GM12878 (cell line): Measurements from ENCODE around the gene DIAPH1. TPM values are rescaled to one million over a fixed set of nuclear protein-coding genes. Genes with fewer than 3 reads are reported as not detected.

Experiments used
- ATAC-seq: fragments of 200-7000 bp; cut with Tn5 transposase; 3 replicates; pipeline ENCODE4 v1.9.1; 2020; ENCODE audit warnings: mild to moderate bottlenecking, moderate library complexity
- BruUV-seq: library from RNA; stranded (reverse); fragments of 400-500 nt; replicated peaks from 2 replicates; lab custom pipeline; 2021; lab: Mats Ljungman, UMichigan
- CTCF ChIA-PET: fragments of 300-600 bp; sonication (Branson Sonifier 250); formaldehyde crosslinking; extraction: SDS; loops from one replicate; lab custom pipeline; 2021; ENCODE audit warnings: inconsistent platforms; lab: Yijun Ruan, JAX
- POLR2A ChIA-PET: fragments of 350-600 bp; formaldehyde crosslinking; extraction: SDS; loops from one replicate; lab custom pipeline; 2021; ENCODE audit warnings: inconsistent platforms; lab: Charles Lee
- RAD21 ChIA-PET: fragments of 300-600 bp; sonication (Branson Sonifier 250); formaldehyde crosslinking; loops from one replicate; lab custom pipeline; 2023; ENCODE audit warnings: antibody characterized with exemption; ENCODE audit not compliant: unreplicated experiment; lab: Charles Lee
- SMC1A ChIA-PET: fragments of 300-600 bp; sonication (Branson Sonifier 250); formaldehyde crosslinking; loops from one replicate; lab custom pipeline; 2023; ENCODE audit not compliant: unreplicated experiment, uncharacterized antibody; lab: Charles Lee
- DNase-seq: peaks from one replicate; pipeline ENCODE4 v3.0.0-alpha.2; 2011; ENCODE audit warnings: low read depth, low spot score
- FAIRE-seq: peaks from 3 replicates; lab custom pipeline; 2011; peaks lifted over from hg19 to GRCh38; lab: Jason Lieb, UNC
- H2AFZ ChIP-seq: 2 replicates; pipeline ENCODE4 v1.6.0; 2011; ENCODE audit warnings: low read depth, low read length, control low read depth; ENCODE audit not compliant: control insufficient read depth
- H3K27ac ChIP-seq: 2 replicates; pipeline ENCODE4 v1.5.1; 2011; ENCODE audit warnings: control low read depth; ENCODE audit not compliant: control insufficient read depth, insufficient read depth
- H3K27me3 ChIP-seq, 2 experiments: replicated peaks in 1 of 2; 2 replicates each; pipeline versions ENCODE4 v1.6.0 to v1.6.1; 2011; ENCODE audit warnings: low read length in 1 of 2; ENCODE audit not compliant: control insufficient read depth in 2 of 2, insufficient read depth in 2 of 2
- H3K36me3 ChIP-seq, 2 experiments: 2 replicates each; pipeline ENCODE4 v1.5.1; 2011; ENCODE audit warnings: low read length in 1 of 2; ENCODE audit not compliant: control insufficient read depth in 2 of 2, insufficient read depth in 2 of 2
- H3K4me1 ChIP-seq: 2 replicates; pipeline ENCODE4 v1.6.1; 2011; ENCODE audit warnings: mild to moderate bottlenecking, low read length, moderate library complexity, mixed read lengths; ENCODE audit not compliant: control insufficient read depth, insufficient read depth
- H3K4me2 ChIP-seq: 2 replicates; pipeline ENCODE4 v1.6.0; 2011; ENCODE audit warnings: control low read depth; ENCODE audit not compliant: control insufficient read depth, insufficient read depth
- H3K4me3 ChIP-seq: fragments of 200-600 bp; sonication (generic); 2 replicates; pipeline ENCODE4 v1.5.1; 2016
- H3K79me2 ChIP-seq: 2 replicates; pipeline ENCODE4 v1.6.0; 2011; ENCODE audit warnings: low read length; ENCODE audit not compliant: control insufficient read depth, insufficient read depth
- H3K9ac ChIP-seq: 2 replicates; pipeline ENCODE4 v1.8.0; 2011; ENCODE audit warnings: low read length, control low read depth, mixed read lengths; ENCODE audit not compliant: control insufficient read depth, insufficient read depth
- H3K9me3 ChIP-seq: replicated peaks from 3 replicates; pipeline ENCODE4 v1.5.1; 2011; ENCODE audit warnings: mild to moderate bottlenecking, low read length; ENCODE audit not compliant: control insufficient read depth, insufficient read depth
- H4K20me1 ChIP-seq: 2 replicates; pipeline ENCODE4 v1.6.0; 2011; ENCODE audit not compliant: control insufficient read depth, insufficient read depth
- BCL3 ChIP-seq: IDR thresholded peaks from 2 replicates; pipeline ENCODE4 v1.6.1; 2011; ENCODE audit warnings: borderline replicate concordance, low read depth, mild to moderate bottlenecking, moderate library complexity, low read length; ENCODE audit not compliant: insufficient read depth, poor library complexity, severe bottlenecking
- BMI1 ChIP-seq: fragments of 450-650 bp; IDR thresholded peaks from 2 replicates; pipeline ENCODE4 v1.6.1; 2016; ENCODE audit warnings: mild to moderate bottlenecking, moderate library complexity, borderline replicate concordance
- FOXK2 ChIP-seq: fragments of 450-650 bp; IDR thresholded peaks from 2 replicates; pipeline ENCODE4 v1.6.1; 2017; ENCODE audit warnings: mild to moderate bottlenecking, moderate library complexity
- JUND ChIP-seq: IDR thresholded peaks from 2 replicates; pipeline ENCODE4 v1.6.1; 2012; ENCODE audit warnings: low read depth, mild to moderate bottlenecking, low read length, improper control_type of control experiment, moderate library complexity
- MTA2 ChIP-seq: fragments of 450-650 bp; IDR thresholded peaks from 2 replicates; pipeline ENCODE4 v1.6.1; 2016; ENCODE audit warnings: low read depth, mild to moderate bottlenecking, moderate library complexity
- NFYA ChIP-seq: IDR thresholded peaks from 2 replicates; pipeline ENCODE4 v1.6.1; 2011; ENCODE audit warnings: low read depth, mild to moderate bottlenecking, low read length, improper control_type of control experiment, borderline replicate concordance
- RCOR1 ChIP-seq: conservative IDR thresholded peaks from 2 replicates; pipeline ENCODE4 v1.6.1; 2012; ENCODE audit warnings: low read depth, low read length, improper control_type of control experiment
- SMC3 ChIP-seq: IDR thresholded peaks from 2 replicates; pipeline ENCODE4 v1.6.1; 2011; ENCODE audit warnings: low read length, improper control_type of control experiment, borderline replicate concordance
- WGBS: methylation state at CpG from one replicate; pipeline ENCODE4 v1.1.6; 2016; ENCODE audit warnings: low lambda C conversion rate; ENCODE audit not compliant: insufficient replicate concordance, insufficient coverage; ENCODE audit errors: missing lambda C conversion rate; 5-methylcytosine and 5-hydroxymethylcytosine counted together
- in situ Hi-C: fragments of 300-500 bp; cut with MboI; formaldehyde crosslinking; loops from 9 replicates; pipeline ENCODE4 v1.14.3; 2018; ENCODE audit warnings: mixed read lengths
- intact Hi-C: fragments of 100-400 bp; cut with micrococcal nuclease; formaldehyde crosslinking; loops from one replicate; pipeline ENCODE4 v1.14.2; 2022; ENCODE audit not compliant: unreplicated experiment
- polyA plus RNA-seq, 11 experiments: library from polyadenylated mRNA; depleted of rRNA in 4 of 11; unstranded in 6 of 11; stranded (reverse) in 5 of 11; fragments of >200 nt; fragmentation: Nextera tagmentation in 4 of 11; fragmentation: Illumina TruSeq in 1 of 11; extraction: Ambion mirVana in 4 of 11; extraction: Trizol in 1 of 11; gene quantifications; 1 replicate in 1 of 11; 2 replicates in 10 of 11; pipeline versions ENCODE4 v1.2.1 to v1.2.3, GENCODE V29; 2011 to 2016; ENCODE audit warnings: inconsistent platforms in 2 of 11, missing spikeins in 2 of 11, low read depth in 1 of 11
- total RNA-seq, 4 experiments: library from RNA; depleted of rRNA in 3 of 4; stranded (reverse); fragments of >200 nt in 3 of 4; fragmentation: Illumina TruSeq in 1 of 4; extraction: Trizol in 1 of 4; gene quantifications; 2 replicates each; pipeline versions ENCODE4 v1.2.1 to v1.2.3, GENCODE V29; 2013 to 2021
- TF ChIP-seq, protein P1 (sequence below): IDR thresholded peaks from 2 replicates; pipeline ENCODE4 v1.6.1; 2012; ENCODE audit warnings: low read length, inconsistent platforms

The DIAPH1 gene
- total and polyA plus RNA-seq, 10 of the 15 experiments (the other 5 are each of a cell fraction or from before 2014, with no cell fraction given): 37.8 to 168 (median 59.0) TPM

GRCh38 chr5:141632650-141633049 is 13.8 kb upstream of the DIAPH1 start:
- SMC1A ChIA-PET: interaction anchor here (0.8 to 12.9 kb wide), 6 partner anchors 15 to 328 kb away, joined by 3 to 245 read pairs (median 8); partner anchors contain the start of gene DIAPH1
- TF ChIP-seq BCL3: no peak
- peak overlapping the region; percentile 21 for H3K4me2 ChIP-seq
- H3K36me3 ChIP-seq: peaks cover 14 to 19% of the 10 kb centered on the region in 2 experiments
- intact Hi-C loops (no loop called here), in situ Hi-C loops (no loop called here)
- WGBS: 76% methylated on average over 2 of the region's 2 CpGs
- no peak overlapping the region for H3K9ac ChIP-seq
- CTCF ChIA-PET: interaction anchor here (1.1 to 11.2 kb wide), 11 partner anchors 9 to 328 kb away, joined by 3 to 137 read pairs (median 10); partner anchors contain the start of genes DIAPH1 and FCHSD1
- no peaks in the 10 kb centered on the region for H3K9me3 ChIP-seq
- H3K27me3 ChIP-seq: no peaks in the 10 kb centered on the region
- no peak for FAIRE-seq
- no peak overlapping the region for H2AFZ ChIP-seq
- ATAC-seq: no peak
- peaks cover 56% of the 10 kb centered on the region for H3K79me2 ChIP-seq
- RAD21 ChIA-PET: interaction anchor here (1.1 to 8.2 kb wide), 5 partner anchors 10 to 567 kb away, joined by 3 to 124 read pairs (median 79); partner anchors contain the start of gene DIAPH1
- no peak for DNase-seq
- H3K4me1 ChIP-seq: peaks cover 26% of the 10 kb centered on the region
- no peak overlapping the region for H3K4me3 ChIP-seq
- POLR2A ChIA-PET: interaction anchor here (0.7 to 11.5 kb wide), 4 partner anchors 11 to 65 kb away, joined by 3 to 215 read pairs (median 7); partner anchors contain the start of gene DIAPH1
- no peaks in the 10 kb centered on the region for H4K20me1 ChIP-seq
- no peak overlapping the region for H3K27ac ChIP-seq
- no TSS peak for BruUV-seq

DNA sequence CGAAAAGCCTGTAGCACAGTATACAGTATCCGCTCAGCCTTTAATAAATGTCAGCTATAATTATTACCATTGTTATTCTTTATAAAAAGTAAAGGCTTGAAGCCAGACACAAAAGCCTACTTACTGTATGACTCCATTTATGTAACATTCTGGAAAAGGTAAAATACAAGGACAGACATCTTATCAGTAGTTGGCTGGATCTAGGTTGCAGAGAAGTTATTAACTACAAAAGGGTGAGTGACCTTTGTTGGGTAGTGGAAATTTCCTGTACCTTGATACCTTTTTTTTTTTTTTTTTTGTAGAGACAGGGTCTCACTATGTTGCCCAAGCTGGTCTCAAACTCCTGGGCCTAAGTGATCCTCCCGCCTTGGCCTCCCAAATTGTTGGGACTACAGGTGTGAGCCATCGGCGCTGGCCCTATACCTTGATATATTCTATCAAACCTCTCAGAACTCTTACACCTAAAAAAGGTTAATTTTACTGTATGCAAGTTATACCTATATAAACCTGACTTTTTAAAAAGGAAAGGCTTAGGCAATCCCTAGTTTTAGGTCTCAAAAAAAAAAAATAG is 11.9 kb upstream of the DIAPH1 start:
- 95% methylated on average over 5 of the region's 5 CpGs for WGBS
- SMC1A ChIA-PET: interaction anchor here (0.5 to 12.9 kb wide), 4 partner anchors 12 to 38 kb away, joined by 3 to 245 read pairs (median 46); partner anchors contain the start of gene DIAPH1
- ATAC-seq (no peak), FAIRE-seq (no peak), DNase-seq (no peak)
- no peaks in the 10 kb centered on the region for H3K27me3 ChIP-seq
- no peak overlapping the region for H2AFZ ChIP-seq
- H3K4me3 ChIP-seq: no peak overlapping the region
- H3K9me3 ChIP-seq: no peaks in the 10 kb centered on the region
- H4K20me1 ChIP-seq: no peaks in the 10 kb centered on the region
- H3K9ac ChIP-seq: no peak overlapping the region
- H3K79me2 ChIP-seq: peaks cover 37% of the 10 kb centered on the region
- H3K36me3 ChIP-seq: peaks cover 16 to 32% of the 10 kb centered on the region in 2 experiments
- intact Hi-C loops: no loop called here
- RAD21 ChIA-PET: interaction anchor here (0.8 to 8.2 kb wide), 4 partner anchors 11 to 1697 kb away, joined by 3 to 89 read pairs (median 5); partner anchors contain the start of gene DIAPH1
- in situ Hi-C loops: no loop called here
- POLR2A ChIA-PET: interaction anchor here (0.6 to 11.5 kb wide), 3 partner anchors 11 to 992 kb away, joined by 3 to 215 read pairs (median 3); partner anchors contain the start of genes DIAPH1 and FCHSD1
- CTCF ChIA-PET: interaction anchor here (0.7 to 11.2 kb wide), 7 partner anchors 11 to 338 kb away, joined by 3 to 137 read pairs (median 4); partner anchors contain the start of gene DIAPH1
- no peak overlapping the region for H3K27ac ChIP-seq
- no TSS peak for BruUV-seq
- H3K4me2 ChIP-seq: no peak overlapping the region
- peaks cover 25% of the 10 kb centered on the region for H3K4me1 ChIP-seq
- TF ChIP-seq FOXK2: no peak
- TF ChIP-seq, protein P1, sequence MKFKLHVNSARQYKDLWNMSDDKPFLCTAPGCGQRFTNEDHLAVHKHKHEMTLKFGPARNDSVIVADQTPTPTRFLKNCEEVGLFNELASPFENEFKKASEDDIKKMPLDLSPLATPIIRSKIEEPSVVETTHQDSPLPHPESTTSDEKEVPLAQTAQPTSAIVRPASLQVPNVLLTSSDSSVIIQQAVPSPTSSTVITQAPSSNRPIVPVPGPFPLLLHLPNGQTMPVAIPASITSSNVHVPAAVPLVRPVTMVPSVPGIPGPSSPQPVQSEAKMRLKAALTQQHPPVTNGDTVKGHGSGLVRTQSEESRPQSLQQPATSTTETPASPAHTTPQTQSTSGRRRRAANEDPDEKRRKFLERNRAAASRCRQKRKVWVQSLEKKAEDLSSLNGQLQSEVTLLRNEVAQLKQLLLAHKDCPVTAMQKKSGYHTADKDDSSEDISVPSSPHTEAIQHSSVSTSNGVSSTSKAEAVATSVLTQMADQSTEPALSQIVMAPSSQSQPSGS: no peak
- TF ChIP-seq JUND: no peak
- no peak for TF ChIP-seq BMI1
- no peak for TF ChIP-seq RCOR1
- no peak for TF ChIP-seq NFYA
- TF ChIP-seq MTA2: no peak
- no peak for TF ChIP-seq SMC3
